Kidney glomerular epithelial cell (primary cell): ENCODE results near the gene EP300.
"Not testable (repeated sequence)": the region's sequence is repeated elsewhere in the genome, so short reads cannot be mapped to it uniquely, and the experiment has no call there.

Experiments used
- DNase-seq: peaks from one replicate; lab custom pipeline; 2025; lab: John Stamatoyannopoulos, UW

The EP300 gene

DNA sequence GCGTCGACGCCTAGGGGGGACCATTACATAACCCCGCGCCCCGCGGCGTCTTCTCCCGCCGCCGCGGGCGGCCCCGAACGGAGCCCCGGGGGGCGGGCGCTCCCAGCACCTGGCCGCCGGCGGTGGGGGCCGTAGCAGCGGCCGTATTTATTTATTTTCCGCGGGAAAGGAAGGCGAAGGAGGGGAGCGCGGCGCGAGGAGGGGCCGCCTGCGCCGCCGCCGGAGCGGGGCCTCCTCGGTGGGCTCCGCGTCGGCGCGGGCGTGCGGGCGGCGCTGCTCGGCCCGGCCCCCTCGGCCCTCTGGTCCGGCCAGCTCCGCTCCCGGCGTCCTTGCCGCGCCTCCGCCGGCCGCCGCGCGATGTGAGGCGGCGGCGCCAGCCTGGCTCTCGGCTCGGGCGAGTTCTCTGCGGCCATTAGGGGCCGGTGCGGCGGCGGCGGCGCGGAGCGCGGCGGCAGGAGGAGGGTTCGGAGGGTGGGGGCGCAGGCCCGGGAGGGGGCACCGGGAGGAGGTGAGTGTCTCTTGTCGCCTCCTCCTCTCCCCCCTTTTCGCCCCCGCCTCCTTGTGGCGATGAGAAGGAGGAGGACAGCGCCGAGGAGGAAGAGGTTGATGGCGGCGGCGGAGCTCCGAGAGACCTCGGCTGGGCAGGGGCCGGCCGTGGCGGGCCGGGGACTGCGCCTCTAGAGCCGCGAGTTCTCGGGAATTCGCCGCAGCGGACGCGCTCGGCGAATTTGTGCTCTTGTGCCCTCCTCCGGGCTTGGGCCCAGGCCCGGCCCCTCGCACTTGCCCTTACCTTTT, at the start of gene EP300:
Gene EP300 (plus strand): TSS at position 570 of the 795 bp plus-strand sequence. CDS start 413 bp downstream, outside the sequence.
- peak; percentile 41 for DNase-seq

DNA sequence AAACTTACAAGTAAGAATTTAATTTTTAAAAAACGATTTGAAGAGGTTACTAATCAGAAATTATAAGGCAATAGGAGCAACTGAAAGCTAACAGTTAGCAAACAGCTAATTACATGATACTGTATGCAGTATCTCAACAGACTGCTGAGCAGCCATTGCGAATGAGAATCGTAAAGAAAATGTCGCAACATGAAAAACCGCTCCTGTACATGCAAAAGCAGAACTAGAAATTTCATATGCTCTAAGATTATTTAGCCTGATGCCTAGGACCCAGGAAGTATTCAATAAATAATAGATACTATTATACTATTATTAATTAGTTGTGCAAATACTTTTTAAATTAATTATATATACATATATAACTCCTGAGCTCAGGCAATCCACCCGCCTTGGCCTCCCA, 48.7 kb upstream of the EP300 start:
- no peak for DNase-seq

DNA sequence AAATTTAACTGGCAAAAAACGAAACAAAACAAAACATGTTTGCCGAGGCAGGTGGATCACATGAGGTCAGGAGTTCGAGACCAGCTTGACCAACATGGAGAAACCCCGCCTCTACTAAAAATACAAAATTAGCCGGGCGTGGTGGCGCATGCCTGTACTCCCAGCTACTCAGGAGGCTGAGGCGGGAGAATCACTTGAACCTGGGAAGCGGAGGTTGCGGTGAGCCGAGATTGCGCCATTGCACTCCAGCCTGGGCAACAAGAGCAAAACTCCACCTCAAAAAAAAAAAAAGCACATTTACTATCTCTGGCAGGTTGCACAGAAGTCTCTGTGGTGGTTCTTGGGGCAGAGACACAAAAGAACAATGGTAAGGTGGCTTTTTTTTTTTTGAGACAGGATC, 46.8 kb upstream of the EP300 start:
- not testable (repeated sequence) for DNase-seq

DNA sequence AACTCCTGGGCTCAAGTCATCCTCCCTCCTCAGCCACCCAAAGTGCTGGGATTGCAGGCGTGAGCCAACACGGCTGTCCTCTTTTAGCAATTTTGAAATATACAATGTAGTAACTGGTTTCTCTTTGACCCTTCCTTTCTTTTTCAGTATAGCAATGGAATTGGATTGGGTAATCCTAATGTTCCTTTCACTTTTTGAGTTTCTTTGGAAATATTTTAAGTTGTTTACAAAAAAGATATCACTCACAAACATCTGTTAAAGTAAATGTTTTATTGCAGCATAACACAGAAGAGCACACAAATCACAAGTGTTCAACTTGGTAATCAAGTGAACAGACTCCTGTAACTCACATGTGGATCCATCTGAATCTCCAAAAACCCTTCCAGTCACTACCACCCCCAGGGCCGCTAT, 44.6 kb upstream of the EP300 start:
- DNase-seq, result no peak

DNA sequence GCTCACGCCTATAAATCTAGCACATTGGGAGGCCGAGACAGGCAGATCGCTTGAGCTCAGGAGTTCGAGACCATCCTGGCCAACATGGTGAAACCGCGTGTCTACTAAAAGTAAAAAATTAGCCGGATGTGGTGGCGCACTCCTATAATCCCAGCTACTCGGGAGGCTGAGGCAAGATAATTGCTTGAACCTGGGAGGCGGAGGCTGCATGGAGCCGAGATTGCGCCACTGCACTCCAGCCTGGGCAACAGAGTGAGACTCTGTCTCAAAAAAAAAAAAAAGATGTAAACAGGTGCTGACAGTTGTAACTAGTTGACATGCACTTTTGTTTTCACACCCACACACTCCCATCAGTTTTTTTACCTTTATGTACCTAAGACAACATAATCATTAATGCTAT, 44.0 kb upstream of the EP300 start:
- DNase-seq, result not testable (repeated sequence)

DNA sequence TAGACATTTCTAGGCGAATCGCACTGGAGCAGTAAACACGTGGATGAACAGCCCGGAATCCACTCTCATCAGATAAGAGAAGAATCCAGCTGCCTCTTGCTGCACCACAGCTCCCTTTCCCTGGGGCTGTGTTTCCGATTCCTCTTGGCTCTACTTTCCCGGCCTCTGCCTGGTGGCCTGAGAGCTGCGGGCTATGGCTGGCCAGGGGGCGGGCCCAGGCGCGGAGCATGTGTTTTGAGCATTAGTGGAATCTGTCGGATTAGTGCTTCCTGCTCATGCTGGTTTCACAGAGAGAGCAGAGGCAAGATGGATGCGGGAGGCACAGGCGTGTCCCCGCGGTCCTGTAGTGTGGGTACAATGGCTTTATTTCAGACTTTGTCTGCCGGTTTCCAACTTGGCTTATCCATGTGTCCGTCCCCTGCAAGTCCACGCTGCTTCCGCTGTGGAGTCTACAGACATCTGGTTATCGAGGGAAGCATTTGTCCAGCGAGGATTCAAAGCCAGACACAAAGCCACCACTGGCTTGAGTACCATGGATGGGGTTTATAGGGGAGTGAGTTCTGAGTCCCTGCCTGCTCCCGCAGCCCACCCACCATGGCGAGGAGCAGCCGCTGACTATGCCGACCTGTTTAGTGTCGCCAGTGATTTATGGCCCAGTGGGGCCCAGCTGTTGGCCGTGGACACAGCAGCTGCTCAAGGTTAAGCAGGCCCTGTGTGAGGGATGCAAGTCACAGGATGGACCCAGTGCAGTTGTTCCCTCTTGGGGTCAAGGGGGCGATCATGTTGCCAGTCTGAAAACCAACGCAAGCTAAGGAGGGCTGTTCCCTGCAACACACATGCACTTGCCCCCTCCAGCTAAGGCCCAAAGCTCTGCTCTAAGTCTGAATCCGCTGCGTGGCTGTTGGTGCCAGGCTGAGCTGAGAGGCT, 43.3 kb upstream of the EP300 start:
- peak; percentile 3 for DNase-seq

DNA sequence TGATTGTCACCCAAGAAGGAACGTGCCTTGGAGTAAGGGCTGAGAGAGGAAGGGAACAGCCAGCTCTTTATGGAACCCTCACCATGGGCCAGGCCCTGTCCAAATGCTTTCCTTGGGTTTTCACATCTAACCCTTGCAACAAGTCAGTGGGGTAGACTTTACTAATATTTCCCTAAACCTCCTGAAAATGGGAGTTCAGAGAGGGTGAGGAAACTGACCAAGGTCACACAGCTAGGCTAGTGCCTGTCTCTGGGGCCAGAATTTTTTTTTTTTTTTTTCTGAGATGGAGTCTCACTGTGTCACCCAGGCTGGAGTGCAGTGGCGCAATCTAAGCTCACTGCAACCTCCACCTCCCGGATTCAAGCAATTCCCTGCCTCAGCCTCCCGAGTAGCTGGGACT, 42.6 kb upstream of the EP300 start:
- DNase-seq, result not testable (repeated sequence)

DNA sequence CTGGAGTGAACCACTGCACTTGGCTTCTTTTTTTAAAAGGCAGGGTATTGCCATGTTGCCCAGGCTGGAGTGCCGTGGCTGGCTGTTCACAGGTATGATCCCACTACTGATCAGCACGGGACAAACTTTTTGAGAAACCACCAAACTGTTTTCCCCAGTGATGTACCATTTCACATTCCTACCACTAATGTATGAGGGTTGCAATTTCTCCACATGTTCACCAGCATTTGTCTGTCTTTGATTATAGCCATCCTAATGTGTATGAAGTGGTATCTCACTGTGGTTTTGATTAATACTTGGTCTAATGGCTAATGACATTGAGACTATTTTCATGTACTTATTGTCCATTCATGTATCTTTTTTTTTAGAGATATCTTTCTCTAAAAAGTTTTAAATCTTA, 41.5 kb upstream of the EP300 start:
- DNase-seq, result no peak

DNA sequence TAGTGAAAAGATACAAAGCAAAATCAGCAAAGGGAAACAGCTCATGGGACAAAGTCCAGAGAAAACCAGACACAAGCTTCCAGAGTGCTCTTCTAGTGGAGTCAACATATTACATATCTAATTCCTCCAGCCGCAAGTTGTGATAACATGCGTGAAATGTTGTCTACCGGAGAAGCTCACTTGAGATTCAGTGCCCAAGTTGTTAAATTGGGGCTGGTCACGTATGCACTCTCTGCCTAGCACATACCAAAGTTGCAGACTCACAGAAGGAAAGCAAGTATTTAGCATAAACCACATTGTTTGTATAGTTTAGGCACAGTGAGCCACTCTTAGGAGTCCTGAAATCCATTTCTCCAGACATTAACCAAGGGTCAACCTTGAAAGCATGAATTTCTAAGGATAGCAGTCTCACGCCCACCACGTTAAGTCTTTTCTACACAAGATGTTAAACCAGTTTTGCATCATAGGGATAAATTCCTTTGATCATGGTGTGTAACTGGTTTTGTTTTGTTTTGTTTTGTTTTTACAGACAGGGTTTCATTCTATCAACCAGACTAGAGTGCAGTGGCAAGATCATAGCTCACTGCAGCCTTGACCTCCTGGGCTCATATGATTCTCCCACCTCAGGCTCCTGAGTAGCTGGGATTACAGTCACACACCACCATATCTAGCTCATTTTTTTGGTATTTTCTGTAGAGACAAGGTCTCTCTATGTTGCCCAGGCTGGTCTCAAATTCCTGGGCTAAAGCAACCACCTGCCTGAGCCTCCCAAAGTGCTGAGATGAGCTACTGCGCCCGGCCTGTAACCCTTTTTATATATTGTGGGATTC, 39.5 kb upstream of the EP300 start:
- DNase-seq, result peak; percentile 74

DNA sequence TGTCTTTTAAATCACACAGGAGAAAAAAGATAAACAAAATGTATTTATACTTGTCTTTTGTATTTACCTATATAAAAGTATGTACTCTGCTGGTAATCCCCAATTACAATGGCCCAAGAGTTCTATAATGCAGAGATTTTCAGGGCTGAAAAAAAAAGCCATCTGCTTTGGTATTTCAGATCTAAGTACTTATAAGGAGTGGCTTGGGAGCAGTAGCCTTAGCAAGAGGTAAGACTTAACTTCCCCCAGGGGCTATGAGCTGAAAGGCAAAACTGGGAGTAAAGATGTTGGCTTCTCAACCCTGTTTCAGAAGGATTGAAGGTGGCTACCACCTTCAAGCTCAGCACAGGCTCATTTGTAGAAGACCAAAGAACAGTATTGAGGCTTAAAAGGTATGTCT, 35.3 kb upstream of the EP300 start:
- no peak for DNase-seq

DNA sequence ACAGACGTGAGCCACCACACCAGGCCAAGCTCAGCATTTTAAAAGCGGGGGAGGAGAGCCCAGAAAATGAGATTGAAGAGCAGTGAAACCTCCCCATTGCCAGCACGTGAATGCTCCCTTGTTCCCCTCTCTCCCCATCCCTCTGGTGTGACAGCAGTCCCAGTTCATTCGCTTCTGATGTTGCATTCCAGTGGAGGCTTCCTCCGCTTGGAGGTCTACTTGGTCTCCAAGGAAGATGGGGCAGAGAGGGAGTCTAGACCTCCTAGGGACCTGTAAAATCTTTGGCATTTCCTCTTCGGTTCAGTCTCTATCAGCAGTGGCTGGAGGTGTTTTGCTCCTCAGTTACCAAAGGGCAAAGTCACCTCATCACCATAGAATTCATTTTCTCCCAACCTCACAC, 30.2 kb upstream of the EP300 start:
- DNase-seq, result no peak

DNA sequence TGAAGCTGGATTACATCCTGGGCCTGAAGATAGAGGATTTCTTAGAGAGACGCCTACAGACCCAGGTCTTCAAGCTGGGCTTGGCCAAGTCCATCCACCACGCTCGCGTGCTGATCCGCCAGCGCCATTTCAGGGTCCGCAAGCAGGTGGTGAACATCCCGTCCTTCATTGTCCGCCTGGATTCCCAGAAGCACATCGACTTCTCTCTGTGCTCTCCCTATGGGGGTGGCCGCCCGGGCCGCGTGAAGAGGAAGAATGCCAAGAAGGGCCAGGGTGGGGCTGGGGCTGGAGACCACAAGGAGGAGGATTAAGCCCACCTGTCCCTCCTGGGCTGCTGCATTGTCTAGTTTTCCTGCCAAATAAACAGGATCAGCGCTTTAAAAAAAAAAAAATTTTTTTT, 28.1 kb upstream of the EP300 start:
- not testable (repeated sequence) for DNase-seq

DNA sequence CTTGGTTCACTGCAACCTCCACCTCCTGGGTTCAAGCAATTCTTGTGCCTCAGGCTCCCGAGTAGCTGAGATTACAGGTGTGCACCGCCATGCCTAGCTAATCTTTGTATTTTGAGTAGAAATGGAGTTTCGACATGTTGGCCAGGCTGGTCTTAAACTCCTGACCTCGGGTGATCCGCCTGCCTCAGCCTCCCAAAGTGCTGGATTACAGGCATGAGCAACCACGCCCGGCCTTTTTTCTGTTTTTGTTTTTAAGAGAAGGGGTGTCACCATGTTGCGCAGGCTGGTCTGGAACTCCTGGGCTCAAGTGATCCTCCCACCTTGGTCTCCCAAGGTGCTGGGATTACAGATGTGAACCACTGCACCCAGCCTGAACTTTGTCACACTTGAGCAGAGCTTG, 26.1 kb upstream of the EP300 start:
- not testable (repeated sequence) for DNase-seq

DNA sequence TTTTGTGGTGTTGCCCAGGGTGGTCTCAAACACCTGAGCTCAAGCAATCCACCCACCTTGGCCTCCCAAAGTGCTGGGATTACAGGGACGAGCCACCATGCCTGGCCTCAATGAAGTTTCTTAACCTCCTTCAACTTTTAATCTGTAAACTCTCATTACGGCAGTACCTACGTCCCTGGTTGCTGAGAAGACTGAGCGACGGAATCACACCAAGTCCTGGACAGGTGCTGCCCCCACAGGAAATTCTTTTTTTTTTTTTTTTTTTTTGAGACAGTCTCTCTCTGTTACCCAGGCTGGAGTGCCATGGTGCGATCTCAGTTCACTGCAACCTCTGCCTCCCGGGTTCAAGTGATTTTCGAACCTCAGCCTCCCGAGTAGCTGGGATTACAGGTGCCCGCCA, 24.4 kb upstream of the EP300 start:
- DNase-seq, result not testable (repeated sequence)

DNA sequence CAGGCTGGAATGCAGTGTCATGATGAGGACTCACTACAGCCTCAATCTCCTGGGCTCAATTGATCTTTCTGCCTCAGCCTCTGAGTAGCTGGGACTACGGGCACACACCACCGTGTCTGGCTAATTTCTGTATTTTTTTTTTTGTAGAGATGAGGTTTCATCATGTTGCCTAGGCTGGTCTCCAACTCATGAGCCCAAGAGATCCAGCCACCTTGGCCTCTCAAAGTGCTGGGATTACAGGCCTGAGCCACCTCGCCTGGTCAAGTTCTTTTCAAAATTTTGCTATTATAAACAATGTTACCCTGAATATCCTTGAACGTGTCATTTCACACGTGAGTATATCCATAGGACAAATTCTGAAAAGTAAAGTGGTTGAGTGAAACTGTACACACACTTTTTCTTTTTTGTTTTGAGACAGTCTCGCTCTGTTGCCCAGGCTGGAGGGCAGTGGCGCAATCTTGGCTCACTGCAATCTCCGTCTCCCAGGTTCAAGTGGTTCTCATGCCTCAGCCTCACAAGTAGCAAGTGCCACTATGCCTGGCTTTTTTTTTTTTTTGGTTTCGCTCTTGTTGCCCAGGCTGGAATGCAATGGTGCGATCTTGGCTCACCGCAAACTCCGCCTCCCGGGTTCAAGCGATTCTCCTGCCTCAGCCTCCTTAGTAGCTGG, 21.6 kb upstream of the EP300 start:
- DNase-seq, result no peak

DNA sequence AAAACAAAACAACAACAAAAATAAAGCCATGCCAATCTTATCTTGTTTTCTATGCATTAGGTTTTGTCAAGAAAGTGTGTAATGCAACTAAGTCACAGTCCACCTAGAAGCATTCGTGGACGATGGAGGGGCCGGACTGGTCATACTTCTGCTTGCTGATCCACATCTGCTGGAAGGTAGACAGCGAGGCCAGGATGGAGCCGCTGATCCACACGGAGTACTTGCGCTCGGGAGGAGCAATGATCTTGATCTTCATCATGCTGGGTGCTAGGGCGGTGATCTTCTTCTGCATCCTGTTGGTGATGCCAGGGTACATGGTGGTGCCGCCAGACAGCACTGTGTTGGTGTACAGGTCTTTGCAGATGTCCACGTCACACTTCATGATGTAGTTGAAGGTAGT, 18.3 kb upstream of the EP300 start:
- DNase-seq, result no peak

DNA sequence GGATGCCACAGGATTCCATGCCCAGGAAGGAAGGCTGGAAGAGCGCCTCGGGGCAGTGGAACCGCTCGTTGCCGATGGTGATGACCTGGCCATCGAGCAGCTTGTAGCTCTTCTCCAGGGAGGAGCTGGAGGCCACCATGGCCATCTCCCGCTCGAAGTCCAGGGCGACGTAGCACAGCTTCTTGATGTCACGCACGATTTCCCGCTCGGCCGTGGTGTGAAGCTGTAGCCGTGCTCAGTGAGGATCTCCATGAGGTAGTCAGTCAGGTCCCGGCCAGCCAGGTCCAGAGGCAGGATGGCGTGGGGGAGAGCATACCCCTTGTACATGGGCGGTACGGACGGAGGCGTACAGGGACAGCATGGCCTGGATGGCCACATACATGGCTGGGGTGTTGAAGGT, 17.9 kb upstream of the EP300 start:
- no peak for DNase-seq

DNA sequence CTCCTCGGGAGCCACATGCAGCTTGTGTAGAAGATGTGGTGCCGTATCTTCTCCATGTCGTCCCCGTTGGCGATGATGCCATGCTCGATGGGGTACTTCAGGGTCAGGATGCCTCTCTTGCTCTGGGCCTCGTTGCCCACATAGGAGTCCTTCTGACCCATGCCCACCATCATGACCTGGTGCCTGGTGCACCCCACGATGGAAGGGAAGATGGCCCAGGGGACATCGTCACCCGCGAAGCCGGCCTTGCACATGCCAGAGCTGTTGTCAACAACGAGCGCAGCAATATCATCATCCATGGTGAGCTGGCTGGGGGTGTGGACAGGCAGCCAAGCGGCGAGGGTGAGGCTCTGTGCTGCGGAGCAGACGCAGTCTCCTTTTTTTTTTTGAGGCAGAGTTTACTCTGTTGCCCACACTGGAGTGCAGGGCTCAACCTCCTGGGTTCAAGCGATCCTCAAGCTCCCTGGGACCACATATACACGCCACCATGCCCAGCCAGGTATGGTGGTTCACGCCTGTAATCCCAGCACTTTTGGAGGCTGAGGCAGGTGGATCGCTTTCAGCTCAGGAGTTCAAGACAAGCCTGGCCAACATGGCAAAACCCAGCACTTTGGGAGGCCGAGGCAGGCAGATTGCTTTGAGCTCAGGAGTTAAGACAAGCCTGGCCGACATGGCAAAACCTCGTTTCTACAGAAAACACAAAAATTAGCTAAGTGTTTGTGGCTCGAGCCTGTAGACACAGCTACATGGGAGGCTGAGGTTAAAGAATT, 17.3 kb upstream of the EP300 start:
- no peak for DNase-seq

DNA sequence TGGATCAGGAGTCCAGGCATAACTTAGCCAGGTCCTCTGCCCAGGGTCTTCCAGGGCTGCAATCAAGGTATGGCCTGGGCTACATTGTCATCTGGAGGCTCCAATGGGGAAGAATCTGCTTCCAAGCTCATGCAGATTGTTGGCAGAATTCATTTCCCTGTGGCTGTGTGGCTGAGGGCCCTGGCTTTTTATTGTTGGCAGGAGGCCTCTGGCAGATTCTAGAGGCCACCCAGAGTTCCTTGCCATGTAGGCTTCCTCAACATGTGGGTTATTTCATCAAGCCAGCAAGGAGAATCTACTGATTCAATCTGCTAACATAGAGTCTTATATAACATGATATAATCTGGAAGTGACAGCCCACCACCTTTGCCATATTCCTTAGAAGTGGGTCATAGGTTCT, 16.4 kb upstream of the EP300 start:
- no peak for DNase-seq

DNA sequence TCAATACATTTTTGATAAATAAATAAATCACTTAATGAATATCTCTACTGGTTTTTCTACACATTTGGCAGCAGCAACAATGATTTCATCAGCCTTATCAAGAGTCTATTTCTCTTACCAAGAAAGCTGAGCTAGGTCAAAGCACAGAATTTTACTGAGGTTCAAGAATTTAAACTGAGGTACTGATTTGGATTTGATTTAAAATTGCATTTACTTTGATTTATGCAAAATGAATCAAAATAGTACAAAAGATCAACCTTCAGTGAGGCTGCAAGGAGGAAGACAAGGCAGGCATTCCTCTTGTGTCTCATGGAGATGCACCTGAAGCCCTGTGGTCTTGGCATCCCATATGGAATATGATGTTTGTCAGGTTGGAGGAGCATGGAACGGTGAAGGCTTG, 15.5 kb upstream of the EP300 start:
- DNase-seq, result no peak

DNA sequence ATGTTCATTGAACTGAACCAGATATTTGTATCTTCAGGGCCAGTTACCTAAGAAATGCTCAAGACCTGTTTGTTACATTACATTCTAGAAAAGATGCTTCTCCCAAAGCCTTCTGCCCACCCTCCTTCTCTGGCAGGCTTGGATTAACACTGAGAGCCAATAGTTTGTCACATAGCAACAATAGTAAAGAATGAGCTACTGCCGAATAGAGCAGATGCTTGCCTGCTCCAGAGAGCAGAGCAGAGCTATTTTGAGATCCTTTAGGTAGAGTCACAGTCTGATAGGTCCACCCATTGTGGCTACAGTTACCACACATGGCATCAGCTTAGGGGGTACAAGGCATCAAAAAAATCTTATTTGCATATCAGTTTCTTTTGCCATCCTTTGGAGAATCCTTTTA, 13.5 kb upstream of the EP300 start:
- no peak for DNase-seq
